HUES64 (cell line): Measurements from ENCODE around the gene CXCL3.

Source experiments
- H3K27ac ChIP-seq: 2 replicates; pipeline ENCODE4 v1.7.0; 2013; ENCODE audit warnings: low read depth, low read length, inconsistent platforms
- H3K27me3 ChIP-seq: 2 replicates; pipeline ENCODE4 v1.6.1; 2013; ENCODE audit warnings: mild to moderate bottlenecking, low read length; ENCODE audit not compliant: insufficient read depth
- H3K36me3 ChIP-seq: 2 replicates; pipeline ENCODE4 v1.6.1; 2013; ENCODE audit warnings: mild to moderate bottlenecking, low read length; ENCODE audit not compliant: insufficient read depth
- H3K4me1 ChIP-seq: 2 replicates; pipeline ENCODE4 v1.6.1; 2013; ENCODE audit warnings: mild to moderate bottlenecking, low read length, moderate library complexity; ENCODE audit not compliant: insufficient read depth
- H3K4me3 ChIP-seq: 2 replicates; pipeline ENCODE4 v1.5.1; 2013; ENCODE audit warnings: mild to moderate bottlenecking, low read length, moderate library complexity
- H3K9ac ChIP-seq: 2 replicates; pipeline ENCODE4 v1.6.1; 2013; ENCODE audit warnings: mild to moderate bottlenecking, low read depth, low read length
- H3K9me3 ChIP-seq: 2 replicates; pipeline ENCODE4 v1.6.1; 2013; ENCODE audit warnings: low read depth, low read length; ENCODE audit not compliant: insufficient read depth
- WGBS: fragments of 150-250, 120-280 bp; methylation state at CpG from one replicate; pipeline ENCODE4 v1.1.7; 2013; ENCODE audit warnings: missing lambda C conversion rate; 5-methylcytosine and 5-hydroxymethylcytosine counted together

Gene CXCL3

DNA sequence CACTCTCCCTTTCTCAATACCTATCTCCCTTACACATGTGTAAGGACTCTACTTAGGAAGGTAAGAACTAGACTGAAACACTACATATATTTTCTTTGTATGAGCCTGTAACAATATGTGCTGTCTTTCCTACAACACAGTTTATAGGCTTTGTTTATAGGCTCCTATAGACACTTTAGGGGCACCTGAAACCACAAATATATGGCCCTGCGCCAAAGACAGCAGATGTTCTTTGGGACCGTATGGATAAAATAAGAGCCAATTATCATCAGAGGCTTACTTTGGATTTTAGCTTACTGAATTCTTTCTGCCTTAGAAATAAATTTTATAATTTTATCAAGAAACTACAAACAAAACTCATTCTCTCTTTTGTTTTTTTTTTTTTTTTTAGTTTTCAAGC lies 16.6 kb upstream of the CXCL3 start:
- Histone ChIP-seq H3K27me3 (no peaks in the 10 kb centered on the region), H3K36me3 (no peaks in the 10 kb centered on the region), H3K27ac (no peak overlapping the region), H3K4me3 (no peak overlapping the region), H3K9me3 (no peaks in the 10 kb centered on the region), H3K9ac (no peak overlapping the region), H3K4me1 (peaks cover 16% of the 10 kb centered on the region)
- 100% methylated on average over 2 of the region's 2 CpGs for WGBS

DNA sequence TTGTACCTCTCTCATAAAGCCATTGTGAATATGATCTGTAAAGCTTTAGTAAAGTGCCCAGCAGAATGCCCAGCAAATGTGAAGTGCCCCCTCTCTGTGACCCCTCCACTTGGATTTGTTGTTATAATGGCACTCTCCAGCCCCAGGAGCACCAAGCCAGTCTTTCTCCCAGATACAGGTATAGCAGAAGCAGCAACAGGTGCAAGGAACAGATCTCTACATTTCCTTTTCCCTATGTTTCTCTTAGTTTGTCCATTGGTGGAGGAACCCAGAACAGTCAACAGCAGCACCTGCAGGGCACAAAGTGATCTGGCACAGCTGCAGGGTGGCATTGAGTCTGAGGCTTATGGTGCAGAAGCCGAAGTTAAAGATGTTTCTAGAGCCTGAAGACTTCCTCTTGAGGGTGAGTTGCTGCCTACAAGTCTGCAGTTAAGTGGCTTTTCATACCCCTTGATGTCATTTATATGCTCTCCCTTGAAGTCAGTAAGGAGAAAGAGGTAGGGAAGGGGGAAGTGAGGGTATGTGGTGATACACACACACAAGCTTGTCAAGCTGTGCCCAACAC lies 16.1 kb upstream of the CXCL3 start:
- WGBS, result 100% methylated on average over 1 of the region's 1 CpG
- no peak overlapping the region for H3K4me3 ChIP-seq
- no peak overlapping the region for H3K27ac ChIP-seq
- H3K9ac ChIP-seq, result no peak overlapping the region
- H3K9me3 ChIP-seq, result no peaks in the 10 kb centered on the region
- peaks cover 16% of the 10 kb centered on the region for H3K4me1 ChIP-seq
- H3K27me3 ChIP-seq, result no peaks in the 10 kb centered on the region
- H3K36me3 ChIP-seq, result no peaks in the 10 kb centered on the region

DNA sequence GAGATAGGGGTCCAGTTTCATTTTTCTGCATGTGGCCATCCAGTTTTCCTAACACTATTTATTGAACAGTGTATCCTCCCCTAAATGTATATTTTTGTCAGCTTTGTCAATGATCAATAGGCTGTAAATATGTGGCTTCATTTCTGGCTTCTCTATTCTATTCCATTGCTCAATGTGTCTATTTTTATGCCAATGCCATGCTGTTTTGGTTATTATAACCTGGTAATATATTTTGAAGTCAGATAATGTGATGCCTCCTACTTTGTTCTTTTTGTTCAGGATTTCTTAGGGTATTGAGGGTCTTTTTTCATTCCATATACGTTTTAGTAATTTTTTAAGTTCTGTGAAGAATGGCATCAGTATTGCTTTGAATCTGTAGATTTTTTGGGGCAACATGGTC lies 8.7 kb upstream of the CXCL3 start:
- no peak overlapping the region for H3K9ac ChIP-seq
- H3K27ac ChIP-seq, result no peak overlapping the region
- H3K4me3 ChIP-seq, result no peak overlapping the region
- H3K27me3 ChIP-seq, result no peaks in the 10 kb centered on the region
- no CpG with 5 or more reads among the region's 1 CpG for whole genome bisulfite sequencing
- H3K36me3 ChIP-seq, result no peaks in the 10 kb centered on the region
- no peaks in the 10 kb centered on the region for H3K4me1 ChIP-seq
- peaks cover 10% of the 10 kb centered on the region; the same call in 1 of the 2 replicates for H3K9me3 ChIP-seq

DNA sequence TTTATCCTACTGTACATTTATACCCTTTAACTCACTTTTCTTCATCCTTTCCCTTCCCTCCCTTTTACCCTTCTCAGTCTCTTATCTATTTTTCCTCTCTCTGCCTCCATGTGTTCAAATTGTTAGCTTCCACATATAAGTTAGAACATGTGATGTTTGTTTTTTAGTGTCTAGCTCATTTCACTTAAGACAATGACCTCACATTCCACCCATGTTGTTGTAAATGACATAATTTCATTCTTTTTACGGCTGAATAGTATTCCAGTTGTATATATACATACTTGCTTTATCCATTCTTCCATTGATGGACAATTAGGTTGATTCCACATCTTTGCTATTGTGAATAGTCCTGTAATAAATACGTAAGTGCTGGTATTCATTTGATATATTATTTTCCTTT lies 7.3 kb upstream of the CXCL3 start:
- 100% methylated on average over 1 of the region's 2 CpGs for WGBS
- Histone ChIP-seq H3K4me1 (no peaks in the 10 kb centered on the region), H3K9ac (no peak overlapping the region), H3K27me3 (no peaks in the 10 kb centered on the region), H3K27ac (no peak overlapping the region), H3K36me3 (no peaks in the 10 kb centered on the region), H3K4me3 (no peak overlapping the region), H3K9me3 (peaks cover 10% of the 10 kb centered on the region; the same call in 1 of the 2 replicates)

DNA sequence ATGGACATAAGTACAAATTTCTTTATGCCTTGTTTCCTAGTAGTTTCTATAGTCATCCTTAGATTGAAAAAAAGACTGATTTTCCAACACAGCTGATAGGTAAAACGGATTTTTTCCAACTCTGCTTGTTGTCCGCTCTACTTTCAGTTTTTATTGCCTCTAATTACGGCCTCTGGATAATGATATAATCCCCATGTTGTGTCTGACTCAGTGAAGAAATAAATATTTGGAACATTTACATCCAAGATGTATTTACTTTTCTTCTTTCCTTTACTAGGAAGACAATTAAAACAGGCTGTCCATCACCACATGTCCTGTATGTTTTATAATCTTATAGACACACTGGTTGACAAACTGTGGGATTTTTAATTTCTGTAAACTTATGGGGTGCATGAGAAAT lies 6.8 kb upstream of the CXCL3 start:
- Histone ChIP-seq H3K4me1 (no peaks in the 10 kb centered on the region), H3K9ac (no peak overlapping the region), H3K27ac (no peak overlapping the region), H3K27me3 (peaks cover 3% of the 10 kb centered on the region; the same call in 1 of the 2 replicates), H3K36me3 (no peaks in the 10 kb centered on the region), H3K4me3 (no peak overlapping the region), H3K9me3 (peaks cover 10% of the 10 kb centered on the region; the same call in 1 of the 2 replicates)
- WGBS, result 92% methylated on average over 3 of the region's 3 CpGs

DNA sequence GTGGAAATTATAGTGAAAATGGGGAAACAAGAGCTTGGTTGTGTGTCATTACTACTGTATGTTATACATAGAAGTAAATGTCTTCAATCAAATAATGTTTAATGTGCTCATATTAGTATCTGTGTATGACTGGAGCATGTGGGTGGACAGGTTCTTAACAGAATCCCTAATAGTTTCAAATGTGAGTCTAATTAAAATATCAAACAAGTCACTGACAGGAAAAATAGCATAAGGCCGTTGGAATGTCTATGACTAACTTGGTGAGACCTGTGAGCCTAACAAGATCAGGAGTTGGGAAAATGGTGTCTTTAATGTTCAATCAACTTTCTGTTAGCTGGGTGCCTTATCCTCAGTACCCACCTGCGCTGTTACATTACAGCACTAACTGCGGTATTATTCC lies 6.2 kb upstream of the CXCL3 start:
- H3K4me3 ChIP-seq, result no peak overlapping the region
- no peaks in the 10 kb centered on the region for H3K36me3 ChIP-seq
- H3K27ac ChIP-seq, result no peak overlapping the region
- 85% methylated on average over 3 of the region's 3 CpGs for WGBS
- no peak overlapping the region for H3K9ac ChIP-seq
- H3K27me3 ChIP-seq, result peaks cover 8% of the 10 kb centered on the region; the same call in 1 of the 2 replicates
- peaks cover 10% of the 10 kb centered on the region; the same call in 1 of the 2 replicates for H3K9me3 ChIP-seq
- H3K4me1 ChIP-seq, result peaks cover 1% of the 10 kb centered on the region; the same call in 1 of the 2 replicates

DNA sequence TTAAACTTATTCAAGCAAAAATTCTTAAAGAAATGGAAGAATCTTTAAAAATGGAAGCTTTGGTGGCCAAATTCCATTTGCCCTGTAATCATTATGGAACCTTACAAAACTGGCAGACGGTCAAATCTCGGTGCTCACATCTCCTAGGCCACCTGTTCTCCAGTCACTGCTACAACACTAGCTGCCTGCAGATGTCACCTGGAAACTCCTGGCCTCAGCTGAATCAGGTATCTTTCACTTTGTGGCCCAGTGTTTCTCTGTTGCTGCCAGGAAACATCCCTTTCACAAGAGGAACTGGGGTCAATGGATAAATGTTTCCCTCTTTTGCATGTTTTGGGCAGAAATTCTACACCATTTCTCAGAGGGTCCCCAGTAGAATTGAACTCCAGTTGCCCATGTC lies 4.2 kb upstream of the CXCL3 start:
- 90% methylated on average over 2 of the region's 2 CpGs for WGBS
- Histone ChIP-seq H3K9me3 (peaks cover 10% of the 10 kb centered on the region; the same call in 1 of the 2 replicates), H3K4me3 (no peak overlapping the region), H3K27ac (no peak overlapping the region), H3K4me1 (peaks cover 9% of the 10 kb centered on the region), H3K9ac (no peak overlapping the region), H3K36me3 (no peaks in the 10 kb centered on the region), H3K27me3 (peaks cover 18% of the 10 kb centered on the region; the same call in 1 of the 2 replicates)

DNA sequence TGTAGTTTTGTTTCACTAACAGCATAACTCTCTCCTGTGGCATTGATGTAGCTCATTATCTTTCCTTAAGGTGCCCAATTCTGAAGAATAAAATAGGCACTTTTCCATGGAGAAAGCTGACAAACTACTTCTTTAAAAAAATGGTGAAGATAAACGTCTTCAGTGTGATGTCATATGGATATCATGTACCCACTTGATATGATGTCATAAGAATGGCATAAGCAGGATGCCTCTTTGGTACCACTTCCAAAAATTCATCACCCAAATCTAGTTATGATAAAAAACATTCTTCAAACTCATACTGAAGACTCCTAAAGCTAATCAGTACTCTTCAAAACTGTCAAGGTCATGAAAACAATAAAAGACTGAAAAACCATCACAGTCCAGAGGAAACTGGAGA lies 2.9 kb upstream of the CXCL3 start:
- no peak overlapping the region for H3K27ac ChIP-seq
- H3K27me3 ChIP-seq, result peaks cover 22% of the 10 kb centered on the region; the same call in 1 of the 2 replicates
- no peak overlapping the region for H3K4me3 ChIP-seq
- peaks cover 18% of the 10 kb centered on the region for H3K4me1 ChIP-seq
- 67% methylated on average over 1 of the region's 1 CpG for WGBS
- no peaks in the 10 kb centered on the region for H3K9me3 ChIP-seq
- no peaks in the 10 kb centered on the region for H3K36me3 ChIP-seq
- no peak overlapping the region for H3K9ac ChIP-seq

DNA sequence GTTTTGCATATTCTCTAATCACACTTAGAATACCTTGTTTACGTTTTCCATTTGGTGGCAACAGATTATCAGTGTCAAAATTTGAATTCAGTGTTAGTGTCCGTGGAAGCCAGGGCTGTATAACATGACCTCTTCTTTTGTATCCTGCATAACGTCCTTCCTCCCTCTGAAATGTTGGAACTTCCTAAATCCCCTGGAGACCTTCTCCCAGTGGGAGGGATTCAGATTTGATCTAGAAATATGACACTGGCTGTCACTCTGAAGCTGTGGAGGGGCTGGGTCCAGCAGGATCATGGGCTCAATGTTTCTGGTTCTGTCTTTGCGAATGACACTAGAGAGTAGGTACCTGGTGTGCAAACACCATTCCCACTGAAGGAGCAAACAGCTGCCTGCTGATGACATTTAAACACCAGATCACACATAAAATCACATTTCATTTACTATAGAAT lies 850 bp upstream of the CXCL3 start:
- Histone ChIP-seq H3K36me3 (no peaks in the 10 kb centered on the region), H3K27me3 (peaks cover 22% of the 10 kb centered on the region; the same call in 1 of the 2 replicates), H3K9ac (no peak overlapping the region), H3K9me3 (no peaks in the 10 kb centered on the region), H3K27ac (no peak overlapping the region), H3K4me1 (peaks cover 18% of the 10 kb centered on the region), H3K4me3 (peak overlapping the region; percentile 83)
- WGBS, result 43% methylated on average over 4 of the region's 4 CpGs

DNA sequence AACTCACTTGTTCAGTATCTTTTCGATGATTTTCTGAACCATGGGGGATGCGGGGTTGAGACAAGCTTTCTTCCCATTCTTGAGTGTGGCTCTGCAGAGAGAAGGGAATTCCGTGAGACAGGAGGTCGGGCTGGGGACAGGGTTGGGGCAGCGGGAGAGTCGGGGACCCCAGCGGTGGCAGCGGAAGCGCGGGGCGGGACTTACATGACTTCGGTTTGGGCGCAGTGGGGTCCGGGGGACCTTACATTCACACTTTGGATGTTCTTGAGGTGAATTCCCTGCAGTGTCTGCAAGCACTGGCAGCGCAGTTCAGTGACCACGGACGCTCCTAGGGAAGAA lies 434 bp downstream of the CXCL3 start:
- peak overlapping the region; percentile 62 for H3K9ac ChIP-seq
- H3K27me3 ChIP-seq, result peaks cover 22% of the 10 kb centered on the region; the same call in 1 of the 2 replicates
- no peaks in the 10 kb centered on the region for H3K9me3 ChIP-seq
- no peak overlapping the region for H3K27ac ChIP-seq
- peaks cover 18% of the 10 kb centered on the region for H3K4me1 ChIP-seq
- H3K36me3 ChIP-seq, result no peaks in the 10 kb centered on the region
- WGBS, result 4% methylated on average over 17 of the region's 17 CpGs
- H3K4me3 ChIP-seq, result peak overlapping the region; percentile 83

DNA sequence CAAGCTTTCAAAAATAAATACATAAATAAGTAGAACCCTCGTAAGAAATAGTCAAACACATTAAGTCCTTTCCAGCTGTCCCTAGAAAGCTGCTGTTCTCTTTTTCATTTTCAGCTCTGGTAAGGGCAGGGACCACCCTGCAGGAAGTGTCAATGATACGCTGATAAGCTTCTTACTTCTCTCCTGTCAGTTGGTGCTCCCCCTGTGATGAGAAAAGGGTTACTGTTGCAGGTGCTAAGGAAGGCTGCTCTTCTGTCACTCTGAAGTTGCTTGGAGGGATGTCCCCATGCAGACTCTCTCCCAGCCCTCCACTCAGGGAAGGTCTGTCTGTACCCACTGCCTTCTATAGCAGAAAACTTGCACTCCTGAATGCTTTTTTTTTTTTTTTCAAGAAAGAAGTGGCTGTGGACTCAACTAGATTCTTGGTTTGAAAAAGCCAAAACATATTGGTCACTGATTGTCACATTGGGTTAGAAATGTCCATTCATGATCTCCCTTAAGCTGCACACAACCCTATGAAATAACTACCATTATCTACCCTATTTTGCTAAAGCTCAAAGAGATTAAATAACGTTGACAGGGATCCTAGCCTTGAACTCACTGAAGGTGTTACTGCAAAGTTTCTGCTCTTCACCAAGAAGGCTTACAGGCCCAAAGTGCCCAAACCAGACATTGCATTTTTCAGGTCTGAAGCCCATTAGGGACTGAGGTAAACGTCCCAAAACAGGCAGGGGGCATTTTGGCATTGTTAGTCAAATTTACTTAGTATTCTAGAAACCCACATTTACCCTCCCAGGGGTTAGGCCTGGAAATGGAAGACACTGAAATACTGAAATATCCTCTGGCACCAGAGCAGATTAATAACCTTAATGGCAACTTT lies 1.2 kb downstream of the CXCL3 start:
- 34% methylated on average over 4 of the region's 4 CpGs for WGBS
- peaks cover 22% of the 10 kb centered on the region; the same call in 1 of the 2 replicates for H3K27me3 ChIP-seq
- H3K9ac ChIP-seq, result no peak overlapping the region
- H3K4me3 ChIP-seq, result peak overlapping the region; percentile 83
- no peaks in the 10 kb centered on the region for H3K9me3 ChIP-seq
- no peak overlapping the region for H3K27ac ChIP-seq
- no peaks in the 10 kb centered on the region for H3K36me3 ChIP-seq
- H3K4me1 ChIP-seq, result peaks cover 18% of the 10 kb centered on the region
